SH-SY5Y (cell line): Measurements from ENCODE around the gene KLHL3.

Source experiments
- GATA2 ChIP-seq: IDR thresholded peaks from 2 replicates; pipeline ENCODE4 v1.6.1; 2011; ENCODE audit warnings: mild to moderate bottlenecking, low read depth, low read length
- GATA3 ChIP-seq: IDR thresholded peaks from 2 replicates; pipeline ENCODE4 v1.6.1; 2011; ENCODE audit warnings: low read depth, mild to moderate bottlenecking, low read length, moderate library complexity

- TF ChIP-seq GATA2 (no peak), GATA3 (no peak)
Measured at GRCh38 chr5:137621861-137622823, 113.7 kb downstream of the KLHL3 start.
